ENCODE data around the gene SIM2. TPM values are rescaled to one million over a fixed set of nuclear protein-coding genes. Genes with fewer than 3 reads are reported as not detected.

Gene SIM2
- total RNA-seq, 1 donor, result not detected

GRCh38 chr21:36692835-36693488, 6.0 kb upstream of the SIM2 start:
- no peak overlapping the region for H3K4me3 ChIP-seq (ENCODE audit: low read depth, low read length)
- no peak for DNase-seq (ENCODE audit: low read depth)
- TF ChIP-seq CTCF (IDR thresholded peaks at IDR 0.05; ENCODE audit: insufficient read depth, low read depth, low read length), result no peak

- no peak for DNase-seq (ENCODE audit: low read depth)
- H3K4me3 ChIP-seq (ENCODE audit: low read depth, low read length), result no peak overlapping the region
- no peak for TF ChIP-seq CTCF (IDR thresholded peaks at IDR 0.05; ENCODE audit: insufficient read depth, low read depth, low read length)
Observed at GRCh38 chr21:36693489-36694030, 5.4 kb upstream of the SIM2 start.

- H3K4me3 ChIP-seq (ENCODE audit: low read depth, low read length), result no peak overlapping the region
- DNase-seq (ENCODE audit: low read depth), result no peak
- TF ChIP-seq CTCF (IDR thresholded peaks at IDR 0.05; ENCODE audit: insufficient read depth, low read depth, low read length), result no peak
Observed at GRCh38 chr21:36694031-36694515, 4.8 kb upstream of the SIM2 start.

GRCh38 chr21:36694593-36695282, 4.2 kb upstream of the SIM2 start:
- TF ChIP-seq CTCF (IDR thresholded peaks at IDR 0.05; ENCODE audit: insufficient read depth, low read depth, low read length), result no peak
- DNase-seq (ENCODE audit: low read depth), result no peak
- H3K4me3 ChIP-seq (ENCODE audit: low read depth, low read length), result no peak overlapping the region

- H3K4me3 ChIP-seq (ENCODE audit: low read depth, low read length), result no peak overlapping the region
- no peak for DNase-seq (ENCODE audit: low read depth)
- TF ChIP-seq CTCF (IDR thresholded peaks at IDR 0.05; ENCODE audit: insufficient read depth, low read depth, low read length), result no peak
Observed at GRCh38 chr21:36695283-36695634, 3.7 kb upstream of the SIM2 start.

- no peak for TF ChIP-seq CTCF (IDR thresholded peaks at IDR 0.05; ENCODE audit: insufficient read depth, low read depth, low read length)
- no peak overlapping the region for H3K4me3 ChIP-seq (ENCODE audit: low read depth, low read length)
- DNase-seq (ENCODE audit: low read depth), result no peak
Observed at GRCh38 chr21:36695671-36696389, 3.1 kb upstream of the SIM2 start.

All from fibroblast of villous mesenchyme (primary cell).